A673 (cell line): ENCODE measurements around the gene ARPC1A. TPM values are rescaled to one million over a fixed set of nuclear protein-coding genes. Genes with fewer than 3 reads are reported as not detected.

ENCODE experiments used
- BruUV-seq: library from RNA; stranded (reverse); fragments of 400-500 nt; replicated peaks from 2 replicates; lab custom pipeline; 2021; lab: Mats Ljungman, UMichigan
- CTCF ChIA-PET: fragments of 300-600 bp; sonication (Branson Sonifier 250); formaldehyde crosslinking; loops from one replicate; lab custom pipeline; 2022; ENCODE audit warnings: antibody characterized with exemption; lab: Charles Lee
- POLR2A ChIA-PET: fragments of 300-600 bp; sonication (Branson Sonifier 250); formaldehyde crosslinking; loops from one replicate; lab custom pipeline; 2022; ENCODE audit warnings: antibody characterized with exemption; ENCODE audit not compliant: low non-redundant PET; lab: Charles Lee
- DNase-seq: peaks from one replicate; pipeline ENCODE4 v3.0.0-alpha.2; 2015; ENCODE audit warnings: low spot score
- H3K27ac ChIP-seq: fragments of 200-600 bp; sonication (generic); 2 replicates; pipeline ENCODE4 v1.5.1; 2016; ENCODE audit warnings: mixed run types, low read depth, mild to moderate bottlenecking, mixed read lengths, antibody characterized with exemption, low read length; ENCODE audit not compliant: poor library complexity, severe bottlenecking
- H3K27me3 ChIP-seq: fragments of 200-600 bp; sonication (generic); replicated peaks from 2 replicates; pipeline ENCODE4 v1.6.1; 2017; ENCODE audit warnings: mixed run types, low read depth, mild to moderate bottlenecking, mixed read lengths, antibody characterized with exemption, low read length; ENCODE audit not compliant: insufficient read depth, poor library complexity
- H3K36me3 ChIP-seq: fragments of 200-600 bp; sonication (generic); 2 replicates; pipeline ENCODE4 v1.6.1; 2016; ENCODE audit warnings: mixed run types, mild to moderate bottlenecking, mixed read lengths, antibody characterized with exemption, low read length; ENCODE audit not compliant: insufficient read depth, poor library complexity, severe bottlenecking
- H3K4me1 ChIP-seq: fragments of 200-600 bp; sonication (generic); 2 replicates; pipeline ENCODE4 v1.6.1; 2017; ENCODE audit warnings: mixed run types, mild to moderate bottlenecking, mixed read lengths, antibody characterized with exemption, low read length; ENCODE audit not compliant: insufficient read depth, poor library complexity, severe bottlenecking
- H3K4me3 ChIP-seq: fragments of 200-600 bp; sonication (generic); 2 replicates; pipeline ENCODE4 v1.5.1; 2016; ENCODE audit warnings: low read depth, mixed run types, mild to moderate bottlenecking, mixed read lengths, low read length; ENCODE audit not compliant: poor library complexity, severe bottlenecking
- H3K9me3 ChIP-seq: fragments of 200-600 bp; sonication (generic); 2 replicates; pipeline ENCODE4 v1.6.1; 2016; ENCODE audit warnings: mixed run types, low read depth, mild to moderate bottlenecking, mixed read lengths, antibody characterized with exemption, low read length; ENCODE audit not compliant: poor library complexity, severe bottlenecking
- EZH2 ChIP-seq: fragments of 200-600 bp; sonication (generic); IDR thresholded peaks from 2 replicates; pipeline ENCODE4 v1.6.1; 2017; ENCODE audit warnings: borderline replicate concordance, low read depth, mild to moderate bottlenecking, mixed read lengths, antibody characterized with exemption, low read length; ENCODE audit not compliant: poor library complexity, severe bottlenecking
- intact Hi-C: fragments of 100-400 bp; cut with micrococcal nuclease; formaldehyde crosslinking; loops from one replicate; pipeline ENCODE4 v1.10.0; 2022; ENCODE audit not compliant: unreplicated experiment
- total RNA-seq: library from RNA; stranded (reverse); gene quantifications from 2 replicates; pipeline ENCODE4 v1.2.3, GENCODE V29; 2021
- TF ChIP-seq, protein P1 (sequence below): fragments of 300-800, 200-600 bp; sonication (generic); conservative IDR thresholded peaks from 2 replicates; pipeline ENCODE4 v1.5.1; 2017; ENCODE audit warnings: low read depth, mild to moderate bottlenecking, antibody characterized with exemption, low read length, moderate library complexity, mixed read lengths

ARPC1A gene
- total RNA-seq, 1 experiment from 2014 or later, result 167 TPM

DNA sequence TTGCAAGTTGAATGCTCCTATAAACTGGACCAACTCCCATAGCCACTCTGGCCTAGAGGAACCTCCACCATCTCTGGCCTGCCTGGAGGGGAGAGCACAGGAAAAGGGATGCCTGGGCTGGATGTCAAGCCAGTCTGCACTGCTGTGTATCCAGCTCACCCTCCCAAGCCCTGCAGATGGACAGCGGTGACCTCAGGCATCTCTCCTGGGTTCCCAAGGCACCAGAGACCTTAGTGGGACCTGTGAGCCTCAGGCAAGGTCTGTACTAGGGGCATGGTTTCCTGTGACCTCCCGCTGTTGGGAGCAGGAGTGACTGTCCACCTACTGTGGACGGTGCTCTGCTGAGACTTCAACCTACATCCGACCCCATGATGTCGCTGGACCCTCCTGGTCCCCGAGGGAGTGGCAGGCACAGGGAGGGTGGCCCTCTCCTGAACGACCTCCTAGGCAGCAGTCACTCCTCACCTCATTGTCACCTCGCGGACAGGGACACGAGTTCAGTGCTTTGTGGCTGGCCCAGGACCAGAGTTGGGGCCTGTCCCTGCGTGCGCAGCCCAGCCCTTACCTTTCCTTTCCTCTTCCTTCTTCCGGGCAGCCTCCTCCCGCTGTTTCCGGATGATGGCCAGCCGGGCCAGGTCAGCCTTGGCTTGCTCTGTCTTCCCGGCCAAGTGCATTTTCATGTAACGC lies 71.7 kb downstream of the ARPC1A start:
- Histone ChIP-seq H3K4me1 (peaks cover 4% of the 10 kb centered on the region), H3K27ac (no peak overlapping the region)
- BruUV-seq, result no TSS peak

DNA sequence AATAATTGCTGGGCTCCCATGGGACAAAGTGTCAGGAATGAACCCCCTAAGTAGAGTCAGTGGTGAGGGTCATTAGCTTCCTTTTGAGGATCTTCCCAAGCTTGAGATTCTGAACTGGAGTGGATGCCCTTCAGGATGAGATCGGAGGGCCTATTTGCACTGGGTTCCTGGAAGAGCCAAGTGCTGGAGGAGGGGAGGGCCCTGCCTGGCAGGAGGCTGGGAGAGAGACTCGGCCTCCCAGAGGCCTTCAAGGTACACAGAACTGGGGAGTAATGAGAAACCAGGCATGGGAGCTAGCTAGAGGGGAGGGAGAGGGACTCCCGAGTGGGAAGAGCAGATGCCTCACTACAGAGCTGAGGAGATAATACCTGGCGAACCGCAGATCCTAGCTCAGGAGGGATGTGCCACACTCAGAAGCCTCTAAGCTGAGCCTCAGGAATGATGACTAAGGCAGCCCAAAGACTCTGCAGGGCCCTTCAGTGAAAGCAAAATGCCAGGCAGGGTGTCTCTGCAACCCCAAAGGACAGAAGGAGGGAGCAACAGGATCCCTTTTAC lies 73.3 kb downstream of the ARPC1A start:
- no peaks in the 10 kb centered on the region for H3K27me3 ChIP-seq
- intact Hi-C loops, result no loop called here
- H3K36me3 ChIP-seq, result peaks cover 71% of the 10 kb centered on the region
- no peak for DNase-seq
- no peak for TF ChIP-seq EZH2
- TF ChIP-seq, protein P1, sequence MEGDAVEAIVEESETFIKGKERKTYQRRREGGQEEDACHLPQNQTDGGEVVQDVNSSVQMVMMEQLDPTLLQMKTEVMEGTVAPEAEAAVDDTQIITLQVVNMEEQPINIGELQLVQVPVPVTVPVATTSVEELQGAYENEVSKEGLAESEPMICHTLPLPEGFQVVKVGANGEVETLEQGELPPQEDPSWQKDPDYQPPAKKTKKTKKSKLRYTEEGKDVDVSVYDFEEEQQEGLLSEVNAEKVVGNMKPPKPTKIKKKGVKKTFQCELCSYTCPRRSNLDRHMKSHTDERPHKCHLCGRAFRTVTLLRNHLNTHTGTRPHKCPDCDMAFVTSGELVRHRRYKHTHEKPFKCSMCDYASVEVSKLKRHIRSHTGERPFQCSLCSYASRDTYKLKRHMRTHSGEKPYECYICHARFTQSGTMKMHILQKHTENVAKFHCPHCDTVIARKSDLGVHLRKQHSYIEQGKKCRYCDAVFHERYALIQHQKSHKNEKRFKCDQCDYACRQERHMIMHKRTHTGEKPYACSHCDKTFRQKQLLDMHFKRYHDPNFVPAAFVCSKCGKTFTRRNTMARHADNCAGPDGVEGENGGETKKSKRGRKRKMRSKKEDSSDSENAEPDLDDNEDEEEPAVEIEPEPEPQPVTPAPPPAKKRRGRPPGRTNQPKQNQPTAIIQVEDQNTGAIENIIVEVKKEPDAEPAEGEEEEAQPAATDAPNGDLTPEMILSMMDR, result no peak
- H3K4me1 ChIP-seq, result no peaks in the 10 kb centered on the region
- POLR2A ChIA-PET, result interaction anchor here (0.6 kb wide), 2 partner anchors 12 to 174 kb away, joined by 3 to 8 read pairs; no protein-coding TSS in a partner anchor
- no peak overlapping the region for H3K4me3 ChIP-seq
- no TSS peak for BruUV-seq
- H3K9me3 ChIP-seq, result no peaks in the 10 kb centered on the region
- H3K27ac ChIP-seq, result no peak overlapping the region
- CTCF ChIA-PET, result no interaction called here

More for the DNA sequence above, 71.7 kb downstream of the ARPC1A start:
- intact Hi-C loops, result no loop called here
- TF ChIP-seq, protein P1, result no peak
- TF ChIP-seq EZH2, result no peak
- Histone ChIP-seq H3K9me3 (no peaks in the 10 kb centered on the region), H3K4me3 (no peak overlapping the region), H3K27me3 (no peaks in the 10 kb centered on the region), H3K36me3 (peaks cover 58% of the 10 kb centered on the region)
- POLR2A ChIA-PET, result no interaction called here
- DNase-seq, result no peak
- CTCF ChIA-PET, result no interaction called here

DNA sequence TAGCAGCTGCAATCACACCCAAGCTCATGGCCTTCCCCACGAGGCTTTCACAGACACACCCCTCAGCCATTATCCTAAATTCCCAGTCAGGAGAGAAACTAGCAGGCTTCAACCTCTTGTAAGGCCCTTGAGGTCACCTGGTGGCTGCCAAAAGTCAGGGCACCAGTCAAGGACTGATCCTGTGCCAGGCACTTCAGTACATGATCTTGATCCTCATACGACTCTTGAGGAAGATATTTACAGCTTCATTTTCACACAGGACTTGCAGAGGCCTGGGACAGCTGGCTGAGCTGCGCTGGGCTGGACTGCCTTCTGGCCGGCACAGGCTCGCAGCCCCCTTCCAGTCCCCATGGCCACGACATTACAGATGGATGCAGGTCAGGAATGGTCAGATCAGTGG lies 73.9 kb downstream of the ARPC1A start:
- H3K9me3 ChIP-seq, result no peaks in the 10 kb centered on the region
- peaks cover 72% of the 10 kb centered on the region for H3K36me3 ChIP-seq
- TF ChIP-seq EZH2, result no peak
- TF ChIP-seq, protein P1, result no peak
- no peak overlapping the region for H3K4me3 ChIP-seq
- intact Hi-C loops, result no loop called here
- BruUV-seq, result no TSS peak
- H3K27me3 ChIP-seq, result no peaks in the 10 kb centered on the region
- ChIA-PET CTCF (no interaction called here), POLR2A (no interaction called here)
- DNase-seq, result no peak
- no peaks in the 10 kb centered on the region for H3K4me1 ChIP-seq
- H3K27ac ChIP-seq, result no peak overlapping the region
